Measurements from ENCODE around the gene ISOC2.

The ISOC2 gene

GRCh38 chr19:55490478-55491432 lies 29.3 kb upstream of the ISOC2 start:
- no peak for DNase-seq (ENCODE audit: low read depth in 1 of 2, low spot score in 1 of 2)

GRCh38 chr19:55489711-55490477 lies 28.5 kb upstream of the ISOC2 start:
- DNase-seq (ENCODE audit: low read depth in 1 of 2, low spot score in 1 of 2) = no peak

GRCh38 chr19:55488986-55489710 lies 27.7 kb upstream of the ISOC2 start:
- no peak for DNase-seq (ENCODE audit: low read depth in 1 of 2, low spot score in 1 of 2)

GRCh38 chr19:55487924-55488687 lies 26.7 kb upstream of the ISOC2 start, which contains the start of gene SSC5D:
Gene SSC5D (plus strand): TSS chr19:55488436. CDS start chr19:55488590, 154 bp downstream.
- DNase-seq (ENCODE audit: low read depth in 1 of 2, low spot score in 1 of 2) = no peak

- DNase-seq (ENCODE audit: low read depth in 1 of 2, low spot score in 1 of 2) = no peak
These were observed 25.8 kb upstream of the ISOC2 start for GRCh38 chr19:55486971-55487923.

- DNase-seq (ENCODE audit: low read depth in 1 of 2, low spot score in 1 of 2) = no peak
These were observed 24.9 kb upstream of the ISOC2 start for GRCh38 chr19:55486043-55486970.

- DNase-seq (ENCODE audit: low read depth in 1 of 2, low spot score in 1 of 2) = no peak
These were observed 24.1 kb upstream of the ISOC2 start for GRCh38 chr19:55485439-55486011.

- peak; percentile 13 to 51 for DNase-seq (ENCODE audit: low read depth in 1 of 2, low spot score in 1 of 2)
These were observed 23.4 kb upstream of the ISOC2 start, which contains the start of gene NAT14 for GRCh38 chr19:55484593-55485438. Gene NAT14 (plus strand): TSS chr19:55485188. CDS start chr19:55485709, 521 bp downstream.

GRCh38 chr19:55483706-55484592 lies 22.5 kb upstream of the ISOC2 start:
- no peak for DNase-seq (ENCODE audit: low read depth in 1 of 2, low spot score in 1 of 2)

- no peak for DNase-seq (ENCODE audit: low read depth in 1 of 2, low spot score in 1 of 2)
These were observed 21.7 kb upstream of the ISOC2 start for GRCh38 chr19:55482967-55483705.

- DNase-seq (ENCODE audit: low read depth in 1 of 2, low spot score in 1 of 2) = no peak
These were observed 20.9 kb upstream of the ISOC2 start for GRCh38 chr19:55482156-55482961.

- DNase-seq (ENCODE audit: low read depth in 1 of 2, low spot score in 1 of 2) = no peak
These were observed 20.3 kb upstream of the ISOC2 start for GRCh38 chr19:55481794-55482155.

- DNase-seq (ENCODE audit: low read depth in 1 of 2, low spot score in 1 of 2) = no peak
These were observed 19.8 kb upstream of the ISOC2 start for GRCh38 chr19:55481148-55481793.
